Thoracic aorta endothelial cell (primary cell): ENCODE results near the gene SORBS2. TPM values are rescaled to one million over a fixed set of nuclear protein-coding genes. Genes with fewer than 3 reads are reported as not detected.

ENCODE experiments used
- small RNA-seq: library from RNA; depleted of rRNA; stranded (forward); fragments of <200 nt; gene quantifications from one replicate; pipeline ENCODE3, GENCODE V24; 2012
- total RNA-seq: library from RNA; depleted of rRNA; stranded (reverse); fragments of >200 nt; gene quantifications from 2 replicates; pipeline ENCODE4 v1.2.3, GENCODE V29; 2012

SORBS2 gene
- 43.1 and 90.0 TPM in 2 replicates for total RNA-seq

GRCh38 chr4:185811509-185812364 is at the start of gene SORBS2:
Gene SORBS2, minus strand, starts transcription at chr4:185812194. Its CDS starts 121,623 bp downstream, at chr4:185690571.

Small RNAs within 50 kb of the gene (small RNA-seq; reads per million reads assigned to genes)
- gene RF00019: not detected
